ENCODE data around the gene ZSCAN21.

- no peak for TF ChIP-seq EZH2phosphoT487 (IDR thresholded peaks at IDR 0.05; ENCODE audit: insufficient read depth, low read depth)
- TF ChIP-seq EZH2 (IDR thresholded peaks at IDR 0.05; ENCODE audit: insufficient read depth, poor library complexity, severe bottlenecking): no peak
Observed at GRCh38 chr7:100111156-100111555, 61.6 kb downstream of the ZSCAN21 start.

All from GM23248 (cell line).